Uterus (tissue), 4 donors: ENCODE data around the gene USP21. TPM values are rescaled to one million over a fixed set of nuclear protein-coding genes. Genes with fewer than 3 reads are reported as not detected.

Experiments
- DNase-seq, 2 donors: peaks; one replicate each; pipeline ENCODE4 v3.0.0-alpha.2; 2019 to 2020
- H3K27ac ChIP-seq, 2 donors: fragments of 200-600 bp; sonication (generic); 1 replicate in 1 of 2; 2 replicates in 1 of 2; pipeline ENCODE4 v1.5.1; 2016 to 2018
- H3K27me3 ChIP-seq, 2 donors: fragments of 200-600 bp; sonication (generic); one replicate each; pipeline ENCODE4 v1.5.1; 2018 to 2019; ENCODE audit warnings: control low read depth in 1 of 2
- H3K36me3 ChIP-seq, 2 donors: fragments of 200-600 bp; sonication (generic); one replicate each; pipeline ENCODE4 v1.5.1; 2019; ENCODE audit warnings: control low read depth in 1 of 2
- H3K4me1 ChIP-seq, 2 donors: fragments of 200-600 bp; sonication (generic); one replicate each; pipeline ENCODE4 v1.5.1; 2018 to 2019; ENCODE audit warnings: control low read depth in 1 of 2
- H3K4me3 ChIP-seq, 2 donors: fragments of 200-600 bp; sonication (generic); 1 replicate in 1 of 2; 2 replicates in 1 of 2; pipeline ENCODE4 v1.5.1; 2018 to 2019; ENCODE audit warnings: mild to moderate bottlenecking in 1 of 2
- H3K9me3 ChIP-seq, 2 donors: fragments of 200-600 bp; sonication (generic); one replicate each; pipeline ENCODE4 v1.5.1; 2019; ENCODE audit warnings: control low read depth in 1 of 2
- POLR2A ChIP-seq, 2 donors: fragments of 450-650 bp; IDR thresholded peaks; one replicate each; pipeline ENCODE4 v1.6.1; 2016; ENCODE audit warnings: antibody characterized with exemption in 2 of 2, mild to moderate bottlenecking in 1 of 2, moderate library complexity in 1 of 2
- intact Hi-C: fragments of 100-400 bp; cut with DNase I; formaldehyde crosslinking; loops from one replicate; pipeline ENCODE4 v1.15.1; 2023; ENCODE audit warnings: low total_unique reads
- small RNA-seq: library from RNA; depleted of rRNA; stranded (forward); fragments of <200 nt; gene quantifications from one replicate; pipeline ENCODE3, GENCODE V24; 2016
- total RNA-seq, 4 donors: library from RNA; depleted of rRNA in 3 of 4; stranded (reverse); fragments of >200 nt in 3 of 4; gene quantifications; one replicate each; pipeline versions ENCODE4 v1.1.0 to v1.2.4, GENCODE V29; 2014 to 2023
- TF ChIP-seq, protein P1 (sequence below), 4 experiments: fragments of 200-600 bp in 2 of 4; fragments of 450-650 bp in 2 of 4; sonication (generic) in 2 of 4; IDR thresholded peaks; one replicate each; pipeline ENCODE4 v1.5.1; 2016 to 2019; ENCODE audit warnings: antibody characterized with exemption in 4 of 4, mild to moderate bottlenecking in 2 of 4, moderate library complexity in 1 of 4
- donor health status: DM: yes; HTN: yes; CAD: no.

USP21 gene
- total RNA-seq, 4 donors from 2014 or later, result 4.1 to 38.1 (median 29.9) TPM

DNA sequence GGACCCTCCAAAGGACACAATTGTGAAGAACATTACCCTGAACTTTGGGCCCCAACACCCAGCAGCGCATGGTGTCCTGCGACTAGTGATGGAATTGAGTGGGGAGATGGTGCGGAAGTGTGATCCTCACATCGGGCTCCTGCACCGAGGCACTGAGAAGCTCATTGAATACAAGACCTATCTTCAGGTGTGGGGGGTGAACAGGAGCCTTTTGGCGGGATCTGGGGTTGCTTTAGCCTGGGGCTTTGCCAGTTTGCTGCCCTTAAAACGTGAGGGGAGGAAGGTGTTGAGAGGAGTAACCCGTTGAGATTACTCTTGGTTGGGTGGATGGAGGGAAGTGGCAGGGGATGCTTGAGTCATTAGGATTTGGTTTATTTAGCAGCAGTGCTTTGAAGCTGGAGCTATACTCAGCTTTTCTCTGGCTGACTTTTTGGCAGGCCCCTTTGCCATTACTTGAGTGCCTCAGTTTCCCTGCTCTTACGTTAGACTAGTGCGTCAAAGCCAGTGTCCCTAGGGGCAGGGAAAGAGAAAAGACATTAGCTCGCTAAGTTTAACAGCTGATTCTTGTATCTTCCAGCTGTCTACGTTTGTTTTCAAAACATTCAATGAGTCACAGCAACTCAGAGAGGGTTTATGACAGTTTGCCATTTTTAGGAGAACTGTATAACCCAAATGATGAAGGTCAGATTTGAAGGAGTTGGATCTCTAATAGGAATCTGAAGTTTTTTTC lies 47.3 kb downstream of the USP21 start:
- no peaks in the 10 kb centered on the region for H3K9me3 ChIP-seq
- no peak for TF ChIP-seq POLR2A (IDR thresholded peaks at IDR 0.05)
- TF ChIP-seq, protein P1, sequence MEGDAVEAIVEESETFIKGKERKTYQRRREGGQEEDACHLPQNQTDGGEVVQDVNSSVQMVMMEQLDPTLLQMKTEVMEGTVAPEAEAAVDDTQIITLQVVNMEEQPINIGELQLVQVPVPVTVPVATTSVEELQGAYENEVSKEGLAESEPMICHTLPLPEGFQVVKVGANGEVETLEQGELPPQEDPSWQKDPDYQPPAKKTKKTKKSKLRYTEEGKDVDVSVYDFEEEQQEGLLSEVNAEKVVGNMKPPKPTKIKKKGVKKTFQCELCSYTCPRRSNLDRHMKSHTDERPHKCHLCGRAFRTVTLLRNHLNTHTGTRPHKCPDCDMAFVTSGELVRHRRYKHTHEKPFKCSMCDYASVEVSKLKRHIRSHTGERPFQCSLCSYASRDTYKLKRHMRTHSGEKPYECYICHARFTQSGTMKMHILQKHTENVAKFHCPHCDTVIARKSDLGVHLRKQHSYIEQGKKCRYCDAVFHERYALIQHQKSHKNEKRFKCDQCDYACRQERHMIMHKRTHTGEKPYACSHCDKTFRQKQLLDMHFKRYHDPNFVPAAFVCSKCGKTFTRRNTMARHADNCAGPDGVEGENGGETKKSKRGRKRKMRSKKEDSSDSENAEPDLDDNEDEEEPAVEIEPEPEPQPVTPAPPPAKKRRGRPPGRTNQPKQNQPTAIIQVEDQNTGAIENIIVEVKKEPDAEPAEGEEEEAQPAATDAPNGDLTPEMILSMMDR (IDR thresholded peaks at IDR 0.05), result no peak
- intact Hi-C loops, result no loop called here
- H3K36me3 ChIP-seq, result no peaks in the 10 kb centered on the region
- peaks cover 9 to 12% of the 10 kb centered on the region in 2 donors for H3K4me1 ChIP-seq
- H3K4me3 ChIP-seq, result no peak overlapping the region
- H3K27me3 ChIP-seq, result no peaks in the 10 kb centered on the region
- DNase-seq, result peak in 1 of 2 donors; percentile 44
- H3K27ac ChIP-seq, result peak overlapping the region; percentile 77 to 99

DNA sequence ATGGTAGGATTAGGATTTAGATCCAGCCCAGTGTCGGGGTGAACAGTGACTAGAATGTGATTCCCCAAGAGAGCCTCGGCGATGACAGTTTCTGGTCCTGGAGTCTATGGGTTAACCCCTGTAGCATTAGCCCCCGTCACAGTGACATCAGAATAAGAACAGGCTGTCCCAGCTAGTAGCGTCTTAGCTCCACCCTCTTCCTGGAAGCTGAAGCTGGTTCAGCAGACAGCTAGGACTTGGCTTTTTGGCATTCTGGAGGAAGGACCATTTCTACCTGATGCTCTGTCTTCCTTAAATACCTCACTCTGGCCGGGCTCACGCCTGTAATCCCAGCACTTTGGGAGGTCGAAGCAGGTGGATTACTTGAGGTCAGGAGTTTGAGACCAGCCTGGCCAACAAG lies 47.9 kb downstream of the USP21 start:
- peak; percentile 60 to 77 for DNase-seq
- H3K4me3 ChIP-seq, result no peak overlapping the region
- intact Hi-C loops, result no loop called here

DNA sequence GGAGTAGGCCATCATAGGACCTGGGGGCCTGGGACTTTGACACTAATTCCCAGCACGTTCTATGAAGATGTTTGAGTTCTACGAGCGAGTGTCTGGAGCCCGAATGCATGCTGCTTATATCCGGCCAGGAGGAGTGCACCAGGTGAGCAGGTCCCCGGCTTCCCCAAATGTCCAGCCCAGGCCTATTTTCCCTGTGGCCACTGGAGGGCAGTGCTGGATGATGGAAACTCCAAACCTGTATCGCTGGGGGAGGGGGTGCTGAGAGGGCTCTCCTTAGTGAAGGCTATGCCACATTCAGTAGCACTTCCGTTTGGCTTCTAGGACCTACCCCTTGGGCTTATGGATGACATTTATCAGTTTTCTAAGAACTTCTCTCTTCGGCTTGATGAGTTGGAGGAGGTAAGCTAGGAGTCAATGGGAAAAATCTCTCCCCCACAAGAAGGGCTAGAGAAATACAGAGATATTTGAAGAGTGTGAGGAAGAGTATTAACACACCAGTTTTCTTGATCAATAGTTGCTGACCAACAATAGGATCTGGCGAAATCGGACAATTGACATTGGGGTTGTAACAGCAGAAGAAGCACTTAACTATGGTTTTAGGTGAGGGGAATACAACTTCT lies 50.6 kb downstream of the USP21 start:
- no peak overlapping the region for H3K27ac ChIP-seq
- H3K36me3 ChIP-seq, result no peaks in the 10 kb centered on the region
- H3K4me1 ChIP-seq, result peaks cover 4 to 9% of the 10 kb centered on the region in 2 donors
- no peaks in the 10 kb centered on the region for H3K27me3 ChIP-seq
- intact Hi-C loops, result loop anchor here (10.0 kb wide), 1 partner anchor 1005 kb away; the partner anchor contains the start of gene PEA15
- no peak overlapping the region for H3K4me3 ChIP-seq
- DNase-seq, result peak; percentile 71 to 78
- H3K9me3 ChIP-seq, result no peaks in the 10 kb centered on the region
- TF ChIP-seq, protein P1 (IDR thresholded peaks at IDR 0.05), result peak; percentile 82 to 87 (median 82)
- no peak for TF ChIP-seq POLR2A (IDR thresholded peaks at IDR 0.05)

More for the DNA sequence above, 47.9 kb downstream of the USP21 start:
- Histone ChIP-seq H3K27ac (peak overlapping the region; percentile 77 to 99), H3K4me1 (peaks cover 9 to 12% of the 10 kb centered on the region in 2 donors), H3K27me3 (no peaks in the 10 kb centered on the region), H3K9me3 (no peaks in the 10 kb centered on the region), H3K36me3 (no peaks in the 10 kb centered on the region)
- peak in 1 of 2 donors; percentile 34 for TF ChIP-seq POLR2A (IDR thresholded peaks at IDR 0.05)
- TF ChIP-seq, protein P1 (IDR thresholded peaks at IDR 0.05), result no peak

DNA sequence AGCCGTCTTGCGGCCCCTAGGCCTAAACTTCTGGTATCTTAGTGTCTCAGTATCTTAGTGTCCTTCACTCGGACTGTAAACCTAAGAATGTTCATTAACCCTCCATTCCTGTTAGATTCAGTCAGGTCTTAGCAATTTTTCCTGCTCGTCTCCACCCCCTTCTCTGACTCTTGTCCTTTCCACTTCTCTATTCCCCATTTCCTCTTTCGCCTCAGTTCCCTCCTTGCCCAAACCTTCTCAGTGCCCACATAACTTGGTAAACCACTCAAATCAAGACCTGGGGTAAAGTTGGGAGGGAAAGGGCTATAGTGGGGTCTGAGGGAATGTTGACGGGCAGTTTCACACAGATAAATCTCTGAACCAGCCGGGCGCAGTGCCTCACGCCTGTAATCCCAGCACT lies 55.1 kb downstream of the USP21 start:
- H3K9me3 ChIP-seq, result no peaks in the 10 kb centered on the region
- H3K36me3 ChIP-seq, result no peaks in the 10 kb centered on the region
- intact Hi-C loops, result loop anchor here (10.0 kb wide), 1 partner anchor 1010 kb away; the partner anchor contains the start of gene PEA15
- H3K27ac ChIP-seq, result no peak overlapping the region
- no peak for DNase-seq
- H3K4me1 ChIP-seq, result no peaks in the 10 kb centered on the region
- H3K4me3 ChIP-seq, result no peak overlapping the region
- no peaks in the 10 kb centered on the region for H3K27me3 ChIP-seq
- TF ChIP-seq, protein P1 (IDR thresholded peaks at IDR 0.05), result no peak
- TF ChIP-seq POLR2A (IDR thresholded peaks at IDR 0.05), result no peak

DNA sequence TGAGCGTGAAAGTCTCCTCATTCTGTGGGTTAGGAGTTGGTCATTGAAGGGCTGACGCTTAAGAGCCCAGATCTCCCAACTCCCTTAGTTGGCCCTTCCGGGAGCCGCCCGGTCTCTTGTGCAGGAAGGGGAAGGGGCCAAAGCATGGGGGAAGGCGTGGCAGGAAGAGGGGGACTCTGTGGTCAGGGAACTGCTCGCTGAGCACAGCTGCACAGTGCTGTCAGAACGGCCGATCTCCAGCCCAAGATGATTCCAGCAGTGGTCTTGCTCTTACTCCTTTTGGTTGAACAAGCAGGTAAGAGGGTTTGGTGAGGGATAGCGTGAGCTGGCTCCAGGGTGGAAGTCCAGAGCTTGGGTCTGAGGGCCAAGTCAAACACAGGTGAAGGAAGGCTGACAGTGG lies 55.8 kb downstream of the USP21 start, which contains the start of gene FCER1G:
Gene FCER1G (plus strand): TSS at position 220 of the 400 bp plus-strand sequence. CDS start 27 bp downstream, at position 247.
- TF ChIP-seq POLR2A (IDR thresholded peaks at IDR 0.05), result no peak
- H3K27ac ChIP-seq, result no peak within 1 kb of the TSS
- no peaks in the 10 kb centered on the region for H3K4me1 ChIP-seq
- H3K36me3 ChIP-seq, result no peaks in the 10 kb centered on the region
- no peak within 1 kb of the TSS for H3K4me3 ChIP-seq
- DNase-seq, result no peak
- no peaks in the 10 kb centered on the region for H3K27me3 ChIP-seq
- intact Hi-C loops, result loop anchor here (10.0 kb wide), 1 partner anchor 1010 kb away; the partner anchor contains the start of gene PEA15
- H3K9me3 ChIP-seq, result no peaks in the 10 kb centered on the region

Small RNA genes lying within 50 kb of the gene (small RNA-seq; reads per million reads assigned to genes)
- not detected for gene RF01225

Other genes starting within 250 kb of the USP21 start
- gene ITLN2, start 204.7 kb upstream of the USP21 start, total RNA-seq, result not detected
- gene F11R, start 138.3 kb upstream of the USP21 start, total RNA-seq, result 10 to 100 TPM; 22.6 to 45.3 (median 26.6) TPM
- gene TSTD1, start 120.5 kb upstream of the USP21 start, total RNA-seq, result 10 to 100 TPM in 1 of 4 donors, 1 to 10 TPM in 1, not detected in 2; 5.6 to 20.3 TPM
- 10 to 100 TPM; 20.7 to 71.8 (median 44.2) TPM for gene USF1, start 113.5 kb upstream of the USP21 start, total RNA-seq
- gene ARHGAP30, start 89.6 kb upstream of the USP21 start, total RNA-seq, result 1 to 10 TPM in 3 of 4 donors, under 1 TPM in 1; 0.88 to 3.4 (median 2.6) TPM
- 1 to 10 TPM in 1 of 4 donors, not detected in 3; 2.1 TPM for gene NECTIN4, start 69.9 kb upstream of the USP21 start, total RNA-seq
- 10 to 100 TPM in 1 of 4 donors, 1 to 10 TPM in 2, under 1 TPM in 1; 0.51 to 12.1 (median 3.4) TPM for gene KLHDC9, start 61.1 kb upstream of the USP21 start, total RNA-seq
- 10 to 100 TPM in 3 of 4 donors, 1 to 10 TPM in 1; 3.3 to 38.9 (median 29.8) TPM for gene PFDN2, start 41.5 kb upstream of the USP21 start, total RNA-seq
- gene NIT1, start 41.4 kb upstream of the USP21 start, total RNA-seq, result 10 to 100 TPM in 3 of 4 donors, 1 to 10 TPM in 1; 1.0 to 36.9 (median 22.0) TPM
- gene DEDD, start 26.8 kb upstream of the USP21 start, total RNA-seq, result 10 to 100 TPM in 3 of 4 donors, 1 to 10 TPM in 1; 4.4 to 42.2 (median 36.1) TPM
- gene UFC1, start 5.5 kb upstream of the USP21 start, total RNA-seq, result 100 to 1,000 TPM in 1 of 4 donors, 10 to 100 TPM in 2, 1 to 10 TPM in 1; 2.0 to 111 (median 62.9) TPM
- gene PPOX, start 6.9 kb downstream of the USP21 start, total RNA-seq, result 10 to 100 TPM; 11.3 to 40.5 (median 21.6) TPM
- 10 to 100 TPM in 3 of 4 donors, 1 to 10 TPM in 1; 1.0 to 23.9 (median 19.9) TPM for gene B4GALT3, start 18.0 kb downstream of the USP21 start, total RNA-seq
- 10 to 100 TPM in 3 of 4 donors, 1 to 10 TPM in 1; 1.3 to 41.5 (median 10.9) TPM for gene ADAMTS4, start 39.6 kb downstream of the USP21 start, total RNA-seq
- gene NDUFS2, start 42.9 kb downstream of the USP21 start, total RNA-seq, result 100 to 1,000 TPM in 1 of 4 donors, 10 to 100 TPM in 3; 43.8 to 107 (median 93.9) TPM
- 10 to 100 TPM in 3 of 4 donors, 1 to 10 TPM in 1; 1.3 to 39.4 (median 12.6) TPM for gene FCER1G, start 55.8 kb downstream of the USP21 start, total RNA-seq
- not detected for gene APOA2, start 64.1 kb downstream of the USP21 start, total RNA-seq
- 10 to 100 TPM in 1 of 4 donors, 1 to 10 TPM in 3; 2.6 to 13.2 (median 7.3) TPM for gene TOMM40L, start 66.6 kb downstream of the USP21 start, total RNA-seq
- gene NR1I3, start 78.7 kb downstream of the USP21 start, total RNA-seq, result not detected
- gene PCP4L1, start 99.2 kb downstream of the USP21 start, total RNA-seq, result 1 to 10 TPM in 2 of 4 donors, under 1 TPM in 1, not detected in 1; 0.77 to 3.1 (median 1.9) TPM
- gene MPZ, start 150.5 kb downstream of the USP21 start, total RNA-seq, result 10 to 100 TPM in 1 of 4 donors, 1 to 10 TPM in 1, not detected in 2; 2.2 to 10.7 TPM
- 100 to 1,000 TPM in 1 of 4 donors, 10 to 100 TPM in 3; 28.5 to 127 (median 55.8) TPM for gene SDHC, start 154.9 kb downstream of the USP21 start, total RNA-seq
- not detected for gene CFAP126, start 208.4 kb downstream of the USP21 start, total RNA-seq